ENCODE data around the gene TES. TPM values are rescaled to one million over a fixed set of nuclear protein-coding genes. Genes with fewer than 3 reads are reported as not detected.

TES gene
- total RNA-seq, 1 experiment from 2014 or later = 28.2 TPM

DNA sequence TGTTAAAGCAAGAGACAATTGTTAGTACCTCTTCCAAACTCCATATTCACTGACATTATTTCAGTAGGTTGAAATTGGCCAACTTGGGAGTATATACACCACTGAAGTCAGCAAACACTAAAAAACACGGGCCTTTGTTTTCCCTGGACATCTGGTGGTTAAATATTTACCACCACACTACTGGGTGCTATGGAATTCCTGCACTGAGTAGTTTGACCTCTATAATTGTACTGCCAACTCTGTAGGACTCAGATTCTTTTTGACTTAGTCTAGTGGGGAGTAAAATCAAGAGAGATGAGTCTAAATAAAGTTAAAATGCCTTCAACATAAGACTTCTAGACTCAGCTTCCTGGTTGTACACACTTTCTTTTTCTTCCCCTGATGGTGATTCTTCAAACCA lies 41.3 kb upstream of the TES start:
- no peaks in the 10 kb centered on the region for H3K9me3 ChIP-seq (ENCODE audit: control insufficient read depth, low read depth, low read length)
- H3K27me3 ChIP-seq (ENCODE audit: insufficient read depth, low read length) = no peaks in the 10 kb centered on the region
- H3K79me1 ChIP-seq (ENCODE audit: insufficient read depth, low read depth, low read length, poor library complexity, severe bottlenecking) = no peaks in the 10 kb centered on the region
- H3K14ac ChIP-seq (ENCODE audit: insufficient read depth, low read length) = no peak overlapping the region
- no peak overlapping the region for H3K27ac ChIP-seq (ENCODE audit: insufficient read length, low read depth, low read length)
- no peaks in the 10 kb centered on the region for H3K9me3 Mint-ChIP-seq
- H3K4me1 Mint-ChIP-seq = peaks cover 9 to 14% of the 10 kb centered on the region in 2 experiments
- no peak overlapping the region for H4K8ac ChIP-seq (replicated peaks; ENCODE audit: insufficient read length, low read depth, low read length)
- no peak overlapping the region for H2AFZ ChIP-seq (ENCODE audit: low read length)
- H3K18ac ChIP-seq (ENCODE audit: insufficient read length, low read depth, low read length) = no peak overlapping the region
- H3K27ac Mint-ChIP-seq = no peak overlapping the region
- no peak overlapping the region for H2BK20ac ChIP-seq (ENCODE audit: low read depth, low read length, poor library complexity, severe bottlenecking)
- no CpG with 5 or more reads among the region's 1 CpG for WGBS (ENCODE audit: extremely low coverage, insufficient read length, low lambda C conversion rate)
- no peak overlapping the region for H2BK5ac ChIP-seq (ENCODE audit: insufficient read length, low read length)
- H2AK5ac ChIP-seq (ENCODE audit: insufficient read length, low read length) = no peak overlapping the region
- H4K5ac ChIP-seq (ENCODE audit: insufficient read length, low read depth, low read length) = no peak overlapping the region
- no peaks in the 10 kb centered on the region for H3K36me3 Mint-ChIP-seq (ENCODE audit: insufficient read depth in 1 of 3, low read depth in 3 of 3)
- H3T11ph ChIP-seq (ENCODE audit: low read length) = no peak overlapping the region
- H3K9ac ChIP-seq (ENCODE audit: extremely low read depth, insufficient read length, low read length) = no peak overlapping the region
- H2BK12ac ChIP-seq (ENCODE audit: insufficient read length, low read depth, low read length) = no peak overlapping the region
- H3K79me2 ChIP-seq (ENCODE audit: insufficient read depth, low read length) = no peaks in the 10 kb centered on the region
- TF ChIP-seq, protein P1, sequence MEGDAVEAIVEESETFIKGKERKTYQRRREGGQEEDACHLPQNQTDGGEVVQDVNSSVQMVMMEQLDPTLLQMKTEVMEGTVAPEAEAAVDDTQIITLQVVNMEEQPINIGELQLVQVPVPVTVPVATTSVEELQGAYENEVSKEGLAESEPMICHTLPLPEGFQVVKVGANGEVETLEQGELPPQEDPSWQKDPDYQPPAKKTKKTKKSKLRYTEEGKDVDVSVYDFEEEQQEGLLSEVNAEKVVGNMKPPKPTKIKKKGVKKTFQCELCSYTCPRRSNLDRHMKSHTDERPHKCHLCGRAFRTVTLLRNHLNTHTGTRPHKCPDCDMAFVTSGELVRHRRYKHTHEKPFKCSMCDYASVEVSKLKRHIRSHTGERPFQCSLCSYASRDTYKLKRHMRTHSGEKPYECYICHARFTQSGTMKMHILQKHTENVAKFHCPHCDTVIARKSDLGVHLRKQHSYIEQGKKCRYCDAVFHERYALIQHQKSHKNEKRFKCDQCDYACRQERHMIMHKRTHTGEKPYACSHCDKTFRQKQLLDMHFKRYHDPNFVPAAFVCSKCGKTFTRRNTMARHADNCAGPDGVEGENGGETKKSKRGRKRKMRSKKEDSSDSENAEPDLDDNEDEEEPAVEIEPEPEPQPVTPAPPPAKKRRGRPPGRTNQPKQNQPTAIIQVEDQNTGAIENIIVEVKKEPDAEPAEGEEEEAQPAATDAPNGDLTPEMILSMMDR (conservative IDR thresholded peaks at IDR 0.05) = no peak
- no peak overlapping the region for H3K23ac ChIP-seq (ENCODE audit: insufficient read length, low read depth, low read length)
- H3K27me3 Mint-ChIP-seq (ENCODE audit: low read depth) = peaks cover 11% of the 10 kb centered on the region
- H2BK120ac ChIP-seq (ENCODE audit: low read depth, low read length, poor library complexity, severe bottlenecking) = no peak overlapping the region
- no peak overlapping the region for H3K4ac ChIP-seq (ENCODE audit: low read depth, low read length)
- no peak overlapping the region for H4K91ac ChIP-seq (ENCODE audit: insufficient read length, low read depth, low read length)
- no peaks in the 10 kb centered on the region for H4K20me1 ChIP-seq (ENCODE audit: control insufficient read depth, insufficient read depth, insufficient read length)
- H2BK15ac ChIP-seq (ENCODE audit: low read depth, low read length) = no peak overlapping the region
- no peaks in the 10 kb centered on the region for H3K23me2 ChIP-seq (ENCODE audit: insufficient read length, low read depth, low read length, poor library complexity, severe bottlenecking)
- no peak for DNase-seq
- peaks cover 4% of the 10 kb centered on the region; the same call in 1 of the 2 replicates for H3K4me1 ChIP-seq (ENCODE audit: insufficient read depth, low read length)
- H3K56ac ChIP-seq (ENCODE audit: insufficient read length, low read depth, low read length) = no peak overlapping the region
- H3K4me3 Mint-ChIP-seq = no peak overlapping the region
- H3K4me2 ChIP-seq (ENCODE audit: insufficient read depth, insufficient read length, low read length) = no peak overlapping the region
